G401 (cell line): ENCODE results near the gene GIMAP2. TPM values are rescaled to one million over a fixed set of nuclear protein-coding genes. Genes with fewer than 3 reads are reported as not detected.
"Not testable (repeated sequence)": the region's sequence is repeated elsewhere in the genome, so short reads cannot be mapped to it uniquely, and the experiment has no call there.

Experiments used
- DNase-seq: peaks from one replicate; pipeline ENCODE4 v3.0.0-alpha.2; 2015; ENCODE audit warnings: low spot score
- in situ Hi-C: cut with HindIII; loops from 2 replicates; pipeline ENCODE4 v1.10.0; 2016; ENCODE audit warnings: low sequenced_read_pairs, mixed read lengths
- total RNA-seq: library from RNA; depleted of rRNA; stranded (reverse); fragments of >200 nt; shearing (Covaris generic); gene quantifications from 2 replicates; pipeline ENCODE4 v1.2.3, GENCODE V29; 2014; rRNA removed

The GIMAP2 gene
- total RNA-seq, result not detected in 2 replicates

DNA sequence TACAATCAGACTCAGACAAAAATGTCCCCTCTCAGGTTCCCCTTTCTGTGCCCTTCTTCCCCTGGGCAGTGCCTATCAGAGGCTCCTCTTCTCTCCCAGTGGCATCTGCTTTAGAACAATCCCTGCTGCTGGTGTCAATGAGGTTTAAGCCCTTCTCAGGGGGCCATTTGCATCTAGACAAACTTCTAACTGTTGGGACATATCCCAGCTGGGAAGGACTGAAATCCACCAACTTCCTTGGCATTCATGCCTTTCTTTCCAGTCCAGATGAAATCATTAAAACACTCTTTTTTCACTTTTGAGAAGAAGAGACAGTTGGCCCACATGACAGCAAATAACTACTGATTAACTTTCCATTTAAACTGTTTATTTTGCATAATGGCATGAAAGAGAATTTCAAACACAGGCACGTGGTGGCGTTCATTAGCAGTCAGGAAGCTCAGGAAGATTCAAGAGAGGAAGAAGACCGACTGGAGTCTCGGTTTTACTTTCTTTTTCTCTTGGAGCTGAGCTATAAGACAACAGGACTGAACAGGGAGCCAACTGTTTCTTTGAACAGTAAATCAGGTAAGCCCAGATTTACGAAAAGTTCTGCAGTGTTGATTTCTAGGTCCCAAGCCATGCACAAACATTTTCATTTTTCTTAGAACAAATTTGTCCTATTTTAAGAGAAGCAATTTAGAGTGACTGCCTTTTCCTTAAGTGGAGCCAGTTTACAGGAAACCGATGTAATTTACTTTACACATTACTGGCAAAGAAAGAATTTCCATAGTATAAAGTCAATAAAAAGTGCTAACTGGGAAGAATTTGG lies at the start of gene GIMAP2:
TSS of gene GIMAP2 (plus strand) at position 488 of the 811 bp plus-strand sequence. CDS start 1,354 bp downstream, outside the sequence.
- DNase-seq, result peak; percentile 13
- in situ Hi-C loops, result no loop called here

GRCh38 chr7:150641854-150642253 lies 43.7 kb upstream of the GIMAP2 start:
- DNase-seq, result no peak
- in situ Hi-C loops, result no loop called here

DNA sequence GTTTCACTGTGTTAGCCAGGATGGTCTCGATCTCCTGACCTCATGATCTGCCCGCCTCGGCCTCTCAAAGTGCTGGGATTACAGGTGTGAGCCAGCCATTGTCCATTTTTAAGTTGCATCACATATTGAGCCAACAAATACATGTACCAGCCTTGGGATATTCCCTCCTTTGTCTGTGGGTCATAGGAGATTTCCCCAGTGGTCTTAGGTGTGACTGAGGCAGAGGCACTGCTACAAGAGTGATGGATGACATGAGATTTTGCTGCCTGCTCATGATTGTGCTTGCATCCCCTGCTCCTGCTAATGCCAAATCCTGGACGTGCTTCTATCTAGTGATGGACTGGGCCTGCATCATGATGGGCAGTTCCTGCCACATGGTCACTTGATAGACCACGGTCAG lies 42.6 kb upstream of the GIMAP2 start:
- no peak for DNase-seq
- in situ Hi-C loops, result no loop called here

DNA sequence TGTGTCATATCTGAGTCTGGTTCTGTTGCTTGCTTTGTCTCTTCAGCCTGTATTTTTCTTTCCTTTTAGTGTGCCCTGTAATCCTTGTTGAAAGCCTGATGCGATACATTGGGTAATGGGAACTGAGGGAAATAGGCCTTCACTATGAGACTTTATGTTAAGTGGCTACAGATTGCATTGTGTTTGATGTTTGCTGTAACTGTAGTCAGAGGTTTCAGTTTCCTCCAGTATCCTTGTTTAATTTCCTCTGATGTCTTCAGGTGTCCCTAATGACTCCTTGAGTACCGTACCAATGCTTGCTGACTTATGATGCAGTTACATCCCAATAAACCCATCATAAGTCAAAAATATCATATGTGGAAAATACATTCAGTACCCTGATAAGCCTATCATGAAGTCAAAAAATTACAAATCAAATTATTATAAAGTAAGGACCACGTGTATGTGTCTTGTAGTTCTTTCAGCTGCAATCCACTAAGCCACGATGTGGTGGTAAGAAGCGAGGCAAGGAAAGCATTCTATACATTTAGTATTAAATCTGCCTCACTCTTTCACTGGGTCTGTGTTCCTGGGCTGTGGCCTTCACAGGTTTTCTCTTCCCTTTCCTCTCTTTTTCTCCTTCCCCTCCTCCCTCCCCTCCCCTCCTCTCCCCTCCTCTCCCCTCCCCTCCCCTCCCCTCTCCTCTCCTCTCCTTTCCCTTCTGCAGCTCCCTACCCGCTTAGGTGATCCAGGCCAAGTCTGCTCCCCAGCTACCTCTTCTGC lies 40.1 kb upstream of the GIMAP2 start:
- in situ Hi-C loops, result no loop called here
- no peak for DNase-seq

GRCh38 chr7:150648353-150649079 lies 37.0 kb upstream of the GIMAP2 start:
- DNase-seq, result no peak
- in situ Hi-C loops, result no loop called here

DNA sequence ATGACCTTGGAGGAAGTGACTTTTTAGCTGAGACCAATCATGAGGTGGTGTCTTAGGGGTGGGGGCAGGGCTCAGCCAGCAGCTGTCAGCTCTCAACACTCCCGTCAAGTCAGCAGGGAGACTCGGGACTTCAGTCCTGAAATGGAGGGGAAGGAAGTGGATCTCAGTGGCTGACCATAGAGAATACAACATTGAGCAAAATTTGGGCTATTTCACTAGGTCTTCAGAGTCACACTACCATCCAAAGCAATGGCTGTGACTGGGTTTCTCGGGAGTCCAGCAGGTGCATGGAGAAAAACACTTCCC lies 36.5 kb upstream of the GIMAP2 start:
- no peak for DNase-seq
- in situ Hi-C loops, result no loop called here

GRCh38 chr7:150654692-150655091 lies 30.8 kb upstream of the GIMAP2 start:
- in situ Hi-C loops, result no loop called here
- no peak for DNase-seq

GRCh38 chr7:150656047-150656446 lies 29.5 kb upstream of the GIMAP2 start:
- in situ Hi-C loops, result no loop called here
- no peak for DNase-seq

GRCh38 chr7:150657526-150657925 lies 28.0 kb upstream of the GIMAP2 start:
- in situ Hi-C loops, result no loop called here
- DNase-seq, result no peak

- DNase-seq, result no peak
- in situ Hi-C loops, result no loop called here
Measured at GRCh38 chr7:150660939-150661613, 24.4 kb upstream of the GIMAP2 start.

DNA sequence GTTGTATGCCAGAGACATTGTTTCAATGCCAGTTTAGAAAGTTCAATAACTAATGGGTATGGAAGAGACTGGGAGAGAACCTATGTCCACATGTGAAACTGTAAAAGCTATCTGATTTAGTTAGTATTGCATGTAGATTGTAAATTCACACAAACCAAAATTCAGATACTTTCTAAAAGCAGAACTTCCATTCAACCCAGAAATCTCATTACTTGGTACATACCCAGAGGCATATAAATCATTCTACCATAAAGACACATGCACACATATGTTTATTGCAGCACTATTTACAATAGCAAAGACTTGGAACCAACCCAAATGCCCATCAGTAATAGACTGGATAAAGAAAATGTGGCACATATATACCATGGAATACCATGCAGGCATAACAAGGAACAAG lies 22.7 kb upstream of the GIMAP2 start:
- in situ Hi-C loops, DNase-seq: not testable (repeated sequence)

- in situ Hi-C loops, result no loop called here
Measured at GRCh38 chr7:150663802-150664494, 21.6 kb upstream of the GIMAP2 start.

DNA sequence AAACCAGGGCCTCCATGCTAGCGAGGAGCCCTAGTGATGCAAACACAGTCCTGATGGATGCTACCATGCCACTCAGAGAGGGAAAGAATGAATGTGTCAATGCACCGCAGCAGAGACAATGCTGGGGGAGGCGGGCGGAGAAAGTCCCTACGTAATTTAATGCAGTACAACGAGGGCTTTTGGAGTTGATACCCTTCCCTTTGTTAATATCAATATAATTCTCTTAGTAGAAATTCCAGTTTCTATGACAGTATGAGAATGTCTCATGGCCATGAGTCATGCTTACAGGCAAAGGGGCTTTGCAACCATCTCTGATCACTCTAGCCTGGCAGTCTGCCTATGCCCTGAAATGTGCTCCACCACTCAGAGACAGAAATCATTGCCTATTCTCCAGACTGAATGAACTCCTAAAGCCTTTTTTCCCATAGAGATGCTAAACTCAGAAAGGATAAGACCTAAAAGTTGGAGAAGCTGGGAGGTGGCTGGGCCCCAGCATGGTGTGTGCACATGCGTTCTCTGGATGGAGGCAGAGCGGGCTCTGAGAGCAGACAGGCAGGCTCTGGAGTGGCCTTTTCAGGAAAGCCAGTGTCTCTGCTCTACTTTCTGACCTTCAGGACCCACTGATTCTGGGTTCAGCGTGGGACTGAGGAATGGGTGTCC lies 20.3 kb upstream of the GIMAP2 start:
- DNase-seq, result no peak

More at GRCh38 chr7:150663802-150664494, 21.6 kb upstream of the GIMAP2 start:
- no peak for DNase-seq

GRCh38 chr7:150665896-150666295 lies 19.6 kb upstream of the GIMAP2 start:
- in situ Hi-C loops, result no loop called here
- no peak for DNase-seq

More for the DNA sequence above, 20.3 kb upstream of the GIMAP2 start:
- in situ Hi-C loops, result no loop called here

DNA sequence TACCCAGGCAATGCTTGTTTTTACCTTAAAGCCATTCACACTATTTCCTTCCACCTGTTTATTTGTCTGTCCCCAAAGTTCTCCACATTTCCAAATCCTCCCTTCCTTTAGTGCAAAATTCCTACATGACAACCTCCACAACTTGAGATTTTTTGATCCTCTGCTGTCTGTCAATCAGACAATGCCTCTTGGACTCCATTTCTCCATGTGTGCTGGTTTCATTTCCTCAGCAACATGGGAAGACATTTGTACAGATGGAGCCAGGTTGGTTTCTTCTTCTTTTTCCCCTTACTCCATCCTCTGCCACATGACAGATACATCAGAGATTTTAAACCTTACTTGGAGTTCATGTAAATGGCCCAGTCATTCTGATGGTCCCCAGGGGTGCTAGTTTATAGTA lies 19.1 kb upstream of the GIMAP2 start:
- DNase-seq, result no peak
- in situ Hi-C loops, result no loop called here

DNA sequence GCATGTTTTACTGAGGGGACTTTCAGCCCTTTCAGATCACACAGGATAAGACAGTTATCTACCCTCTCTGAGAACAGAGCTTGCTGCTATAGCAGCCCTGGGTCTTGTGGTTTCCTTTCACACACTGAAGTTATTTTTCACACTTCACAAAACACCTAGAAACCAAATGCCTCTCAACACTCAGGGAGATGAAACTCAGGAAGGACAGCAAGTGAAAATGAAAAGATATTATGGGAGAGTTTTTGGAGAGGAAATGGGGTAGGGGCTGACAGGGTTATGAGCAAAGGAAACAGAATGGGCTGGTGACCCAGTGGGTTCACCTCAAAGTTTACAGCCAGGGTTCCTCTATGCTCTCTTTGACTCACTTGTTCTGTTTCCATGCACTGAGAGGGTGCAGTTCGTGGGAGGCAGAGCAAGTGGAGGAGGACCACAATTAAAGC lies 17.0 kb upstream of the GIMAP2 start:
- in situ Hi-C loops, result no loop called here
- no peak for DNase-seq

DNA sequence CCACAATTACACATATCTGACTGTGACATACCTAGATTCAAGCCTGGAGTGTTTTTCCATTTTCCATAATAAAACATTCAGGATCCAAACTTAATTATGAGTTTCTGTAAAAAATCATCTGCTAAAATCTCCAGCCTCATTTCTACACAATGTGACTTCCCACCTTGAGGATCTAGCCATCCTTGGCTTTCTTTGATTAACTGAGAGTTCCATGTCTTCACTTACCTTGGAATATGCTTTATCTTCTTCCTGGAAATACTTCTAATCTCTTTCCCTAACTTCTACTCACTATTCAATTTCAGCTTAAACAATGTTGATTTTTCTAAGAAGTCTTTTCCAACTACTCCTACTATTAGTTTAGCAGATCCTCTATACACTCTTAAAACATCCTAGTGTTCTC lies 16.5 kb upstream of the GIMAP2 start:
- in situ Hi-C loops, result no loop called here
- no peak for DNase-seq
